Stomach (tissue), 9 donors: Measurements from ENCODE around the gene CALY. TPM values are rescaled to one million over a fixed set of nuclear protein-coding genes. Genes with fewer than 3 reads are reported as not detected.

Source experiments
- DNase-seq, 2 donors: peaks; one replicate each; pipeline versions ENCODE4 v3.0.0 to v3.0.0-alpha.2; 2013 to 2019
- H3K27ac ChIP-seq, 5 donors: fragments of 200-600 bp in 4 of 5; sonication (generic) in 4 of 5; one replicate each; pipeline ENCODE4 v1.5.1; 2013 to 2019; ENCODE audit warnings: mild to moderate bottlenecking in 1 of 5, moderate library complexity in 1 of 5
- H3K27me3 ChIP-seq, 3 donors: fragments of 200-600 bp; sonication (generic); one replicate each; pipeline ENCODE4 v1.5.1; 2017 to 2019; ENCODE audit warnings: mixed run types in 1 of 3
- H3K36me3 ChIP-seq, 4 donors: fragments of 200-600 bp; sonication (generic); 1 replicate in 3 of 4; 2 replicates in 1 of 4; pipeline ENCODE4 v1.5.1; 2016 to 2019
- H3K4me1 ChIP-seq, 4 donors: fragments of 200-600 bp; sonication (generic); one replicate each; pipeline ENCODE4 v1.5.1; 2016 to 2019
- H3K4me3 ChIP-seq, 4 donors: fragments of 200-600 bp; sonication (generic) in 3 of 4; one replicate each; pipeline ENCODE4 v1.5.1; 2016 to 2019; ENCODE audit warnings: mild to moderate bottlenecking in 1 of 4
- H3K9me3 ChIP-seq, 4 donors: fragments of 200-600 bp; sonication (generic); one replicate each; pipeline ENCODE4 v1.5.1; 2016 to 2019
- CTCF ChIP-seq, 7 experiments: fragments of 450-650 bp in 4 of 7; fragments of 200-600 bp in 3 of 7; sonication (generic) in 3 of 7; IDR thresholded peaks; one replicate each; pipeline ENCODE4 v1.5.1; 2016 to 2019; ENCODE audit warnings: antibody characterized with exemption in 7 of 7, control low read depth in 2 of 7, mild to moderate bottlenecking in 1 of 7
- EP300 ChIP-seq: sonication (generic); formaldehyde crosslinking; IDR thresholded peaks from one replicate; pipeline ENCODE4 v1.6.1; 2017; ENCODE audit warnings: antibody characterized with exemption
- POLR2A ChIP-seq, 4 donors: fragments of 450-650 bp; IDR thresholded peaks; one replicate each; pipeline ENCODE4 v1.6.1; 2016; ENCODE audit warnings: antibody characterized with exemption in 4 of 4, control low read depth in 2 of 4, mild to moderate bottlenecking in 1 of 4, moderate library complexity in 1 of 4
- POLR2AphosphoS5 ChIP-seq, 3 donors: sonication (generic); formaldehyde crosslinking; IDR thresholded peaks; one replicate each; pipeline ENCODE4 v1.6.1; 2016; ENCODE audit warnings: antibody characterized with exemption in 3 of 3
- WGBS, 5 donors: extraction: QIAGEN DNeasy Blood & Tissue Kit in 3 of 5; methylation state at CpG; one replicate each; pipeline versions ENCODE4 v1.1.5 to v1.1.7; 2013 to 2018; 5-methylcytosine and 5-hydroxymethylcytosine counted together
- intact Hi-C: fragments of 100-400 bp; cut with DNase I; formaldehyde crosslinking; loops from one replicate; pipeline ENCODE4 v1.15.1; 2023; ENCODE audit warnings: low total_unique reads
- polyA plus RNA-seq, 3 donors: library from polyadenylated mRNA; stranded (reverse); fragments of 200-250 nt; gene quantifications; one replicate each; pipeline ENCODE4 v1.2.3, GENCODE V29; 2013
- total RNA-seq, 5 donors: library from RNA; depleted of rRNA; stranded (reverse); fragments of >200 nt; gene quantifications; one replicate each; pipeline versions ENCODE4 v1.1.0 to v1.2.3, GENCODE V29; 2014 to 2016
- donor health status: healthy with polysubstance abuse.
- donor health status: Bipolar disorder and iron deficiency.
- donor health status: healthy.

The CALY gene
- total and polyA plus RNA-seq, 8 donors = 0.44 to 2.6 (median 1.4) TPM; not detected in 4

DNA sequence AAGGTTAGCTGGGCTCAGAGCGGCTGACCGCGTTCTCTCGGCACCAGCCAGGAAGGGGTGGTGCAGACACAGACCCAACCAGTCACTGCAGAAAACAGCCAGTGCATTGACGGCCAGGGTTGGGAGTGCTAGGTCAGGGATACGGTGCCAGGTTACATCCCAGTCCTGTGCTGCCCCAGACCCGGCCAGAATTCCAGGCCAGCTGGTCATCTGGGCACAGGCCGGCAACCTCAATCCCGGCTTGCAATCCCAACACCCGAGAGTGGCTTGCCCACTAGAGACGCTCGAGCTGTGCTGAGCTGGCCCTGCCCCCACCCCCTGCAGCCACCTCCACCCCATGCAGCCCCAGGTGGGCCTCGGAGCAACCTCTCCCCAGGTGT lies 14.2 kb upstream of the CALY start:
- intact Hi-C loops = no loop called here

GRCh38 chr10:133350283-133350949 lies 13.7 kb upstream of the CALY start:
- peaks cover 0 to 74% (median 30%) of the 10 kb centered on the region in 3 donors for H3K27me3 ChIP-seq
- H3K27ac ChIP-seq = no peak overlapping the region

More for the DNA sequence above, 14.2 kb upstream of the CALY start:
- Histone ChIP-seq H3K9me3 (no peaks in the 10 kb centered on the region), H3K36me3 (no peaks in the 10 kb centered on the region), H3K27ac (no peak overlapping the region), H3K4me3 (no peak overlapping the region), H3K27me3 (peaks cover 0 to 72% (median 29%) of the 10 kb centered on the region in 3 donors), H3K4me1 (peaks cover 0 to 9% (median 7%) of the 10 kb centered on the region in 4 donors)
- WGBS, 5 donors = 45 to 65% (median 54%) methylated on average over 6 to 13 of the region's 13 CpGs; no CpG with 5 or more reads in 1 of the 5 donors
- TF ChIP-seq CTCF (IDR thresholded peaks at IDR 0.05) (no peak), EP300 (no peak), POLR2AphosphoS5 (IDR thresholded peaks at IDR 0.05) (no peak), POLR2A (IDR thresholded peaks at IDR 0.05) (no peak)
- no peak for DNase-seq

DNA sequence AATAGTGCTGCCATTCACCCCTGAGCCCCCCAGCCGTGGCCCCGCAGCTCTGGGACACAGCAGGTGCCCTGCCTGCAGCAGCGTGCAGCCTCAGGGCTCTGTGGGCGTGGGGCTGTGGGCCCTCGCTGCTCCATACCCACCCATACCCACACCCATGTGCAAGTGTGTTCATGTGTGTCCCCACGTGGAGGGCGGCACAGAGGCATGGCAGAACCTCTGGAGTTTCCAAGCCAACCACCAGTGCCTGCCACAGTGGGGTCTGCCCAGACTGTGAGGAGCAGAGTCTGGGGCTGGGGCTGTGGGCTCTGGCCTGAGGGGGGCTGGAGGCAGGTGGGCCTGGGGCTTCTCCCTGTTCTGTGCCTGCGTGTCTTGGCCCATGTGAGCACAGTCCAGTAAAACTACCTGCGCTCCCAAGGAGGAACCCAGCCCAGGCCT lies 12.9 kb upstream of the CALY start:
- peaks cover 0 to 82% (median 36%) of the 10 kb centered on the region in 3 donors for H3K27me3 ChIP-seq
- intact Hi-C loops = no loop called here
- whole genome bisulfite sequencing, 5 donors = 69 to 100% (median 71%) methylated on average over 2 to 9 of the region's 9 CpGs
- no peaks in the 10 kb centered on the region for H3K9me3 ChIP-seq
- no peak overlapping the region for H3K4me3 ChIP-seq
- no peak overlapping the region for H3K27ac ChIP-seq
- TF ChIP-seq POLR2A (IDR thresholded peaks at IDR 0.05) (no peak), EP300 (no peak), CTCF (IDR thresholded peaks at IDR 0.05) (no peak), POLR2AphosphoS5 (IDR thresholded peaks at IDR 0.05) (no peak)
- H3K4me1 ChIP-seq = peaks cover 0 to 9% (median 7%) of the 10 kb centered on the region in 4 donors
- DNase-seq = no peak
- H3K36me3 ChIP-seq = no peaks in the 10 kb centered on the region

More at GRCh38 chr10:133350283-133350949, 13.7 kb upstream of the CALY start:
- H3K4me3 ChIP-seq = no peak overlapping the region
- WGBS, 5 donors = 75 to 90% (median 81%) methylated on average over 2 to 12 of the region's 12 CpGs
- H3K4me1 ChIP-seq = peaks cover 0 to 9% (median 7%) of the 10 kb centered on the region in 4 donors
- no peaks in the 10 kb centered on the region for H3K36me3 ChIP-seq
- DNase-seq = no peak
- TF ChIP-seq POLR2A (IDR thresholded peaks at IDR 0.05) = no peak
- TF ChIP-seq EP300 = no peak
- no peak for TF ChIP-seq CTCF (IDR thresholded peaks at IDR 0.05)
- no peak for TF ChIP-seq POLR2AphosphoS5 (IDR thresholded peaks at IDR 0.05)
- H3K9me3 ChIP-seq = no peaks in the 10 kb centered on the region
- intact Hi-C loops = no loop called here

DNA sequence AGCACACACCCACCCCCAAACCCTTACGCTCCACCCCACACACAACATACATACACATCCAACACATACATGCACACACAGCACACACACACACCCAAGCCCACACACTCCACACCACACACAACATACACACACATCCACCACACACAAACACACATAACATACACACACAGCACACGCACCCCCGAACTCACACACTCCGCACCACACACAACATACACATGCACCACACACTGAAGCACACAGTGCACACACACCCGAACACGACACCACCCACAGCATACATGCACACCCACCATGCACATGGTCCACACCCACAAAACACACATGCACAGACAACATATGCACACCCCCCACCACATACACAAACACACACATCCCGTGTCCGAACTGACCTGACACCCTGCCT lies 12.5 kb upstream of the CALY start:
- Histone ChIP-seq H3K36me3 (no peaks in the 10 kb centered on the region), H3K4me1 (peaks cover 0 to 9% (median 7%) of the 10 kb centered on the region in 4 donors), H3K27ac (no peak overlapping the region), H3K27me3 (peaks cover 0 to 87% (median 40%) of the 10 kb centered on the region in 3 donors), H3K9me3 (no peaks in the 10 kb centered on the region), H3K4me3 (no peak overlapping the region)
- no peak for TF ChIP-seq CTCF (IDR thresholded peaks at IDR 0.05)
- TF ChIP-seq POLR2A (IDR thresholded peaks at IDR 0.05) = no peak
- no peak for TF ChIP-seq EP300
- no peak for TF ChIP-seq POLR2AphosphoS5 (IDR thresholded peaks at IDR 0.05)
- intact Hi-C loops = no loop called here
- WGBS, 5 donors = 74 to 83% (median 79%) methylated on average over 8 of the region's 8 CpGs
- DNase-seq = no peak
